GM18870 (cell line): Measurements from ENCODE around the gene IL1RAPL1.
"Not testable (repeated sequence)": the region's sequence is repeated elsewhere in the genome, so short reads cannot be mapped to it uniquely, and the experiment has no call there.

Source experiments
- ATAC-seq: cut with Tn5 transposase; IDR thresholded peaks from one replicate; pipeline ENCODE4 v1.9.1; 2021; ENCODE audit warnings: moderate library complexity; ENCODE audit not compliant: unreplicated experiment

Gene IL1RAPL1

DNA sequence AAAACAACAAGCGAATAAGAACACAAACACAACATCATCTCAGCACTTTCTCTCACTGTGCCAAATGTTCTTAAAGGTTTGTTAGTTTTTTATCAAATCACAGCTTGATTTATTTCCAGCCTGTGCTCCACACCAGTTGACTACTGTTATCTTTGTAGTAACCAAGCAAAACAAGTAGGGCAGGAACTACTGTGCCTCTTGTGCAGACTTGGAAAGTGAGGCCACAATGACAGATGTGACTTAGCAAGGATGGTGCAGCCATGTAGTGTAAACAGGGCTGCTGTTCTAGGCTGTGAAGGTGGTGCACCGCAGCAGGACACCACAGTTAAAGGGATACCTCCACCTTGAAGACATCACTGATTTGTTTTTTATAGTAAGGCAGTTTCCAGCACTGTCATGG lies 170.0 kb downstream of the IL1RAPL1 start:
- no peak for ATAC-seq

DNA sequence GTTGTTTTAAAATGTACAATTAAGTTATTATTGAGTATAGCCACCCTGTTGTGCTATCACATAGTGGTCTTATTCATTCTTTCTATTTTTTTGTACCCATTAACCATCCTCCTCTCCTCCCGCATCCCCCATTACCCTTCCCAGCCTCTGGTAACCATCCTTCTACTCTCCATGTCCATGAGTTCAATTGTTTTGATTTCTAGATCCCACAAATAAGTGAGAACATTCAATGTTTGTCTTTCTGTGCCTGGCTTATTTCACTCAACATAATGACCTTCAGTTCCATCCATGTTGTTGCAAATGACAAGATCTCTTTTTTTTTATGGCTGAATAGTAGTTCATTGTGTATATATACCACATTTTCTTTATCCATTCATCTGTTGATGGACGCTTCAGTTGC lies 179.3 kb downstream of the IL1RAPL1 start:
- not testable (repeated sequence) for ATAC-seq

GRCh38 chrX:28773807-28774206 lies 186.6 kb downstream of the IL1RAPL1 start:
- ATAC-seq, result no peak

- no peak for ATAC-seq
Observed at GRCh38 chrX:28787206-28787605, 200.0 kb downstream of the IL1RAPL1 start.

- ATAC-seq, result not testable (repeated sequence)
Observed at GRCh38 chrX:28800671-28801070, 213.4 kb downstream of the IL1RAPL1 start.

- ATAC-seq, result no peak
Observed at GRCh38 chrX:28802625-28803024, 215.4 kb downstream of the IL1RAPL1 start.

DNA sequence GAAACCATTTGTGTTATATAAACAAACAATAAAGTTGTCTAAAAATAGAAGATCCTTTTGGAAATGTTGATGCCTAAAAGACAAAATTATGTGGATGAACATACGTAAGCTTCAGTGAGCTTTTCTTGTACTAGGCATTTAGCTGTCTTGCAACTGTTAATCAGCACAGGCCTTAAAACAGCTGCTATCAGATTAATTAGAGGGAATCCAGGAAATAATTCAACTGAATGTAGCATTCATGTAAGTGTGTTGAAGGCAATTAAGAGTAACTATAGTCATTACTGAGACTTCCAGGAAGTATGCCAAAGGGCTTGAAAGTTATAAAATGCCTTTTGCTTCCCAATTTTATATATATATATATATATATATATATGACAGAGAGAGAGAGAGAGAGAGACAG lies 248.7 kb downstream of the IL1RAPL1 start:
- no peak for ATAC-seq

GRCh38 chrX:28843817-28844216 lies 256.6 kb downstream of the IL1RAPL1 start:
- no peak for ATAC-seq

DNA sequence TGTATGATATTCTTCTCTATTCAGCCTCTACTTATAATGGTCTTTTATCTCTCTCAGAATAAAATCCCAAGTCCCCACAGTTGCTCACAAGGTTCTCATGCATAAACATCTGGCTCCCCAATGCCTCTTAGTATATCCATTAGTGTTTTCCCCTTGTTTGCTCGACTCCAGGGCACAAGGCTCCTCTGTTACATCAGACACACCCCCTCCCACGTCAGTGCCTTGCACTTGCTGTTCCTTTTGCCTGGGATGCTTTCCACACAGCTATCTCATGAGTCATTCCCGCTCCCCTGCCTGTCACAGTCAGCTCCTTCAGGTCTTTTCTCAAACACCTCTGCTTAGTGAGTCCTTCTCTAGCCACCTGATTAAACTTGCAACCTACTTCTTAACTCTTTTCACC lies 260.2 kb downstream of the IL1RAPL1 start:
- no peak for ATAC-seq

- no peak for ATAC-seq
Observed at GRCh38 chrX:28848707-28849106, 261.5 kb downstream of the IL1RAPL1 start.

DNA sequence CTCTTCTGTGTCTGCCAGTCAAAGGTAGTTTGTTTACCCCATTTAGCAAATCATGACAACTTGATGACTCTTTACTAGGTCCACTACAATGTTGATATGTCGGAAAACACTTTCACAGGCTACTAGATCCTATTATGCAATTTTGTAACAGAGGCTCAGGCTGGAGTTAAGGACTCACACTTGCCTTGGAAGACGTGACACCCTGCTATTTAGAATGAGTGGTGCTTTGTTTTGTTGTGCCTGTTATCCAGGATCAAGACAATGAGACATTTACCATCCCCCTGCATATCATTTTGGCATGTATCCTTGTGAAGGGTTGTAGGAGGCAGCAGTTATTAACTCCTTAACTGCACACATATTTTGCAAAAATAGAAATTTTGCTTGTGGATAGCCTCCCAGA lies 263.7 kb downstream of the IL1RAPL1 start:
- no peak for ATAC-seq

GRCh38 chrX:28851871-28852270 lies 264.6 kb downstream of the IL1RAPL1 start:
- ATAC-seq, result no peak

GRCh38 chrX:28854637-28855036 lies 267.4 kb downstream of the IL1RAPL1 start:
- ATAC-seq, result no peak

DNA sequence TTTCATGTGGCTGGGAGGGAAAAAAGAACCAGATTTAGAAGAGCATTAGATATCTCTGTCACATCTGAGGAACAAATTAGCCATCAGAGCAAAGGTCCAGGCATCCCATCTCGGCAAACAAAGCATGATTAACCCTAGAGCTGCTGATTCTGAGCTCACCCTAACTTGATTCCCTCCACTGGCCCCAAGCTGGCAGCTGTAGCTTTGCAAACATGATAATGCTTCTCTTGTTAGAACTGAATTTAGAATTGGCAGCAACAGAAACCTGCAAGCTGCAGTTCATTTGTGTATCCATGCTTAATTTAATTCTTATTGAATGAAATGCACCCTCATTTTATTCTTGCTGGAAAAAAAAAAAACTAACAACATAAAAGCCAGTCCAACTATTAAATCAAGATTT lies 289.2 kb downstream of the IL1RAPL1 start:
- no peak for ATAC-seq

- ATAC-seq, result no peak
Observed at GRCh38 chrX:28876901-28877300, 289.7 kb downstream of the IL1RAPL1 start.

DNA sequence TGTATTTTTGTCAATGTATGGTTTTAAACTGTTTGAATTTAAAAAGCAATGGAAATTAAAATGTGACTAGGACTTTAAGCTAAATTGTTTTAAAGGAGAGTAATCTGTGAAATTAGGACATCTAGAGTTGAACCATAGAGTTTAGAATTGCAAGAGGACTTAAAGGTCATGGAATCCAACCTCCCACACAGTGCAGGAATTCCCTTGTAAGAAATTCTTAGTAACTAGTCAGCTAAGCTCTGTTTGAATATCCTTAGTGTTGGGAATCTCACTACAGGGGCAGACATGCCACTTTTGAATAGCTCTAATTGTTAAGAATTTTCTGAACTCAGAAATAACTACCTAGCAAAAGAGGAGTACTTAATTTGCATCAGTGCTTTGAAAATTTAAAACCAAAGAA lies 292.9 kb downstream of the IL1RAPL1 start:
- no peak for ATAC-seq

- ATAC-seq, result no peak
Observed at GRCh38 chrX:28884823-28885222, 297.6 kb downstream of the IL1RAPL1 start.

DNA sequence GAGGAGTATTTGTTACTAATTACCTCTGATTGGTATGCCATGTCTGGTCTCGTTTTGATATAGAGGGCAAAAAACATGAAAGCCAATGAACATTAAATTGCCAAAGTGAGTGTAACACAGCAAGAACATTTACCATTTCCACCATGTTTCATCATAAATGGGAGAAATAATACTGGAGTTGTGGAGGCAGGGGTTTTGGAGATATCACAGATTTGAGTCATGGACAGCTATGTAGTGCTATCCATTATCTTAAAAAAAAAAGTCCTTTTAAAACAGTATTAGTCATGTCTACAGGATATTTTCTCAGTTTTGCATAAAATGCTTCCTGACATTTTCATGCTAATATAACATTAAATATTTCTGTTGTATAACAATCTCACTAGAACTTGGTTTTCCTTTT lies 301.2 kb downstream of the IL1RAPL1 start:
- ATAC-seq, result no peak

DNA sequence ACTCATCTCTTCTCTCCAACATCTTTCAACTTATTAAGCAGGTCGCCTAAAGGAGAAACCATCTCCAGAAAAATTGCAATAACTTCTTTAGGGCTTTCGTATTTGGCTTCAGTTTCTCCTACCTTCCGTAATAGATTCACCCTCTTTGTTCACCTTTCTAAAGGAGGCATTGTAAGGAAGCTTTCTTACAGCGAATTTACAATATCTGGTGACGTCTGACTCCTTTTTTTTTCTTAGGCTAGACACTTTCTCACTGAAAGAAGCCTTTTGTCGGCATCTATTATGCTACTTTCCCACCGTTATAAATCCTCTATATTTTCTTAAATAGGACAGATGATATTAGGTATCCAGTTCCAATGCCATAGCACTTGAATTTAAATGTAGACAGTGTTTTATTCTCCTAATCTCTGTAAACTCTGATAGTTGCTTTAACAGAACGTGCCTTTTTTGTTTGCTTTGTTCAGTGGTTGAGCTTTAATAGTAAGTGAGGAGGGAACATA lies 302.4 kb downstream of the IL1RAPL1 start:
- no peak for ATAC-seq

GRCh38 chrX:28901637-28902036 lies 314.4 kb downstream of the IL1RAPL1 start:
- no peak for ATAC-seq

GRCh38 chrX:28910487-28910886 lies 323.2 kb downstream of the IL1RAPL1 start:
- ATAC-seq, result no peak

DNA sequence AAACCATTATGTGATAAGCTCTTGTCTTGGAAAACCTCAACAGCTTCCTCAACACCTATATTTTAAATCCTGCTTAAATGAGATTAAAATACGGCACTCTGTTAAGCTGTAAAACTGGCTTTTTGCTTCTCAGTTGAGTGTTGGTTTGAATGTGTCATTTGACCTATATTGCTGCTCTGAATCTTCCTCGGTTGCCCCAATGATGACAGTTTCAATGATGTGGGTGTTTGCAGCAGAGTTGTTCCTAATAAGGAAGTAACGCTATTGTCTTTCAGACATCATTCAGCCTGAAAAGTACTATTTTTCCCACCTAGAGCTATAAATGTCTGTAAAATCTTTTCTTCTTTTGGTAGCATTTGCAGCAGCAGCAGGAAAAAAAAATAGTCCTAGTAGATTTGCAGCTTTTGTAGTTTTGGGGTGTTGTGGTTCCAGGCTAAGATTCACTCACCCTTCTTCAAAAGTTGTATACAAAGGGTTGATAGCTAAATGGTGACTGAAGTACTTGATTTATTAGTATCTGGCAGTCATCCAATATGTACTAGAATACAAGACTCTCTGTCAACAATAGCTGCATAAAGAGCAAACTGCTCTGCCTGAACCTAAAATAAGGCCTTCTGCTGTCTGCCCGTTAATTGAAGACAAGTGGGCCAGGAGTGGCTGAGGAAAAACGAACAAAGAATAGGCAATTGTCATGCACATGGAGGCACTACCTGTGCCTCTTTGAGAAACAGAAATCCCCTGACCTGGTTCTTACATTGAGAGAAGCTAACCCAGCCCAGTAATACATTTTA lies 333.1 kb downstream of the IL1RAPL1 start:
- ATAC-seq, result no peak

GRCh38 chrX:28922106-28922505 lies 334.9 kb downstream of the IL1RAPL1 start:
- no peak for ATAC-seq
